ENCODE data around the gene IRF4. TPM values are rescaled to one million over a fixed set of nuclear protein-coding genes. Genes with fewer than 3 reads are reported as not detected.

The IRF4 gene
- total RNA-seq, 5 donors from 2014 or later (not counting 1 experiment from before 2014, with no cell fraction given): 16.9 to 67.2 (median 28.4) TPM

- no peak for DNase-seq
- POLR2A ChIA-PET: no interaction called here
- CTCF ChIA-PET: interaction anchor here in 1 of 2 donors (0.8 kb wide), 1 partner anchor 326 kb away, joined by 3 read pairs; no protein-coding TSS in a partner anchor
- no peak for ATAC-seq (replicated peaks in 1 of 4)
- Histone ChIP-seq H3K36me3 (ENCODE audit: control insufficient read depth in 2 of 2, extremely low read depth in 1 of 2, insufficient read depth in 1 of 2, low read length in 1 of 2) (peaks cover 0 to 16% of the 10 kb centered on the region in 2 donors), H3K27me3 (replicated peaks in 1 of 2; ENCODE audit: control insufficient read depth in 2 of 2, extremely low read depth in 1 of 2, insufficient read depth in 2 of 2, low read length in 1 of 2) (no peaks in the 10 kb centered on the region), H3K4me1 (ENCODE audit: control insufficient read depth in 1 of 2, extremely low read depth in 1 of 2, insufficient read depth in 2 of 2, low read length in 2 of 2) (peaks cover 0 to 15% of the 10 kb centered on the region in 2 experiments), H3K27ac (ENCODE audit: low read length) (no peak overlapping the region), H3K9me3 (no peaks in the 10 kb centered on the region), H3K4me3 (ENCODE audit: control insufficient read depth in 1 of 2, extremely low read depth in 1 of 2, low read length in 1 of 2) (no peak overlapping the region)
- Mint-ChIP-seq H3K4me1 (peaks cover 6 to 22% (median 8%) of the 10 kb centered on the region in 3 donors), H3K27ac (no peak overlapping the region), H3K36me3 (peaks cover 22% of the 10 kb centered on the region), H3K27me3 (no peaks in the 10 kb centered on the region), H3K4me3 (no peak overlapping the region), H3K9me3 (no peaks in the 10 kb centered on the region)
- 84% methylated on average over 18 of the region's 18 CpGs for WGBS (ENCODE audit: insufficient coverage)
These were observed 37.6 kb upstream of the IRF4 start for GRCh38 chr6:353642-354614.

DNA sequence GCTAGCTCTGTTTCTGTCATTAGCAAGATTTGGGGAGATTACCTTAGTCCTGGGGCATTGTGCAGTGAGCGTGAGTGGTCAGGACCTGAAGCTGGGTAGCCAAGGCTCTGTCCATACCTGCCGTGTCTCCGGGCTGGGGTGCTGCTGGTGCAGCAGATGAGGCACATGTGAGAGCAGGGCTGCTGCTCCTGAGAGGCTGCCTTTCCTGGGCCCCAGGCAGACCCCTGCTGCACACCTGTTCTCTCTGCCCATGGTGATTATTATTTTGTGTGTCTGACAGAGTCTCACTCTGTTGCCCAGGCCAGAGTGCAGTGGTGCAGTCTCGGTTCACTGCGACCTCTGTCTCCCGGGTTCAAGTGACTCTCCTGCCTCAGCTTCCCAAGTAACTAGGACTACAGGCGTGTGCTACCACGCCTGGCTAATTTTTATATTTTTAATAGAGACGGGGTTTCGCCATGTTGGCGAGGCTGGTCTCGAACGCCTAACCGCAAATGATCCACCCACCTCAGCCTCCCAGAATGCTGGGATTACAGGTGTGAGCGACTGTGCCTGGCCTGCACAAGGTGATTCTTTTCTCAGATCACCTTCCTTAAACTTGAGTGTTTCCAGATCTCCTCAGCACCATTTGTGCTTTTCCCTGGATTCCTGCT lies 36.8 kb upstream of the IRF4 start:
- Mint-ChIP-seq H3K4me1 (peaks cover 6 to 22% (median 9%) of the 10 kb centered on the region in 3 donors), H3K27ac (no peak overlapping the region), H3K36me3 (peaks cover 17% of the 10 kb centered on the region), H3K27me3 (no peaks in the 10 kb centered on the region), H3K4me3 (no peak overlapping the region), H3K9me3 (no peaks in the 10 kb centered on the region)
- ChIA-PET POLR2A (no interaction called here), CTCF (no interaction called here)
- Histone ChIP-seq H3K4me3 (ENCODE audit: control insufficient read depth in 1 of 2, extremely low read depth in 1 of 2, low read length in 1 of 2) (no peak overlapping the region), H3K36me3 (ENCODE audit: control insufficient read depth in 2 of 2, extremely low read depth in 1 of 2, insufficient read depth in 1 of 2, low read length in 1 of 2) (peaks cover 0 to 7% of the 10 kb centered on the region in 2 donors), H3K4me1 (ENCODE audit: control insufficient read depth in 1 of 2, extremely low read depth in 1 of 2, insufficient read depth in 2 of 2, low read length in 2 of 2) (peaks cover 0 to 16% of the 10 kb centered on the region in 2 experiments), H3K27ac (ENCODE audit: low read length) (no peak overlapping the region), H3K9me3 (no peaks in the 10 kb centered on the region), H3K27me3 (replicated peaks in 1 of 2; ENCODE audit: control insufficient read depth in 2 of 2, extremely low read depth in 1 of 2, insufficient read depth in 2 of 2, low read length in 1 of 2) (no peaks in the 10 kb centered on the region)
- no peak for DNase-seq
- no peak for ATAC-seq (replicated peaks in 1 of 4)
- 90% methylated on average over 14 of the region's 15 CpGs for WGBS (ENCODE audit: insufficient coverage)

DNA sequence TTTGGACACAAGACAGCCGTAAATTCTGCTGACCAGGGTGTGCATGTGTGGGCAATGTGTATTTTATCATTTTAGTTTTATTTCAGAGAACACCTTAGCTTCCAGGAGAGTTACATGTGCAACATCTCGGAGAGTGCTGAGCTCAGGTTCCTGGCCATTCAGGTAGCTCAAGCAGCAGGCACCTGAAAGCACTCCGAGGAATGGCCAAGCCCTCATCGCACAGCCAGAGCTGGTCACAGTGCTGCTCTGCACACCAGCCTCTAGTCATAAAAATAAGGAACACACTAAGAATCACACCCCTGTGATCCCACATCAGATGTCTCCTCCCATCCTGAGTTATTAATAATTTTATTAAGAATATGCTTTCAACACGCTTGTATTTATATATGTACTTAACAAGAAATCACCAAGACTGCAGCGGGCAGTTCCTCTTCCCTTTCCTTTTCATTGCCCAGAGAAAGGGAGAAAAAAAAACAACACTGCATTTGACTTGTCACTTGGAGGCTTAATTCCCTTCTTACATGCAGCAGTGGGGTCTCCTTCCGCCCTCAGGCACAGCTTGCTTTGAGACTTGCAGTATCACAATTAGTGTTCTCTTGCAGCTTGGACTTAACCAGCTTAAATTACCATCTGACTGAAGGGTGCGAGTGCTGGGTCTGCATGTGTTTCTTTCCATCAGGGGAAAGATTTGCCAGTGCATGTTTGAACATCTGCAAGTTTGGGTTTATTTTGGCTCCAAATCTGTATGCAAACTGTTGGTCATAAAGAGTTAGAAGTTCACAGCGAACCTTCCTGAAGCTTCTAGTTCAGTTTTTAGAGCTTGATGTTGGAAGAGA lies 36.0 kb upstream of the IRF4 start:
- H3K27ac ChIP-seq (ENCODE audit: low read length): no peak overlapping the region
- H3K9me3 Mint-ChIP-seq: no peaks in the 10 kb centered on the region

DNA sequence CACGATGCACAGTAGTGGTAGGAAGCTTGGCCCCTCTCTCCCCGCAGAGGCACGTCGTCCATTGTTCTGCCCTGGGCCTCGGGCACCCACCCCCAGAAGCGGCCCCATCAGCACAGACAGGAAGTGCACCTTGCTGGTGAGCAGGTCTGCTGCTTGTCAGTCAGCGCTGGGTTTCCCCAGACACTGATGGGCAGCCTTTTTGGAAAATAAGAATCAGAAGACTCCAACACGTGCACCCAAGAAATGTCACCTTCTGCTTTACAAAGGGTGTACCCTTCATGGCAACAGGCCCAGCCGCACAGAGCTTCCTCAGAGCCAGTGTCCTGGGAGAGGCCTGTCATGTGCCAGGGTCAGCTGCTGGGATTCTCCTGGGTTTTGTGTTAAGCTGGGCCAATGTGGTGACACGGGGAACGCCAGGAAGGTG lies 34.7 kb upstream of the IRF4 start:
- H3K4me3 Mint-ChIP-seq: no peak overlapping the region
- no peaks in the 10 kb centered on the region for H3K27me3 Mint-ChIP-seq
- Histone ChIP-seq H3K9me3 (no peaks in the 10 kb centered on the region), H3K4me3 (ENCODE audit: control insufficient read depth in 1 of 2, extremely low read depth in 1 of 2, low read length in 1 of 2) (no peak overlapping the region), H3K4me1 (ENCODE audit: control insufficient read depth in 1 of 2, extremely low read depth in 1 of 2, insufficient read depth in 2 of 2, low read length in 2 of 2) (peaks cover 0 to 16% of the 10 kb centered on the region in 2 experiments), H3K27me3 (replicated peaks in 1 of 2; ENCODE audit: control insufficient read depth in 2 of 2, extremely low read depth in 1 of 2, insufficient read depth in 2 of 2, low read length in 1 of 2) (no peaks in the 10 kb centered on the region), H3K27ac (ENCODE audit: low read length) (no peak overlapping the region), H3K36me3 (ENCODE audit: control insufficient read depth in 2 of 2, extremely low read depth in 1 of 2, insufficient read depth in 1 of 2, low read length in 1 of 2) (no peaks in the 10 kb centered on the region)
- DNase-seq (no peak), ATAC-seq (replicated peaks in 1 of 4) (no peak)
- peaks cover 0 to 4% (median 0%) of the 10 kb centered on the region in 3 donors for H3K9me3 Mint-ChIP-seq
- ChIA-PET CTCF (interaction anchor here in 1 of 2 donors (0.6 kb wide), 1 partner anchor 172 kb away, joined by 3 read pairs; no protein-coding TSS in a partner anchor), POLR2A (no interaction called here)
- H3K27ac Mint-ChIP-seq: no peak overlapping the region
- 69% methylated on average over 11 of the region's 11 CpGs for WGBS (ENCODE audit: insufficient coverage)
- no peaks in the 10 kb centered on the region for H3K36me3 Mint-ChIP-seq
- peaks cover 6 to 22% (median 10%) of the 10 kb centered on the region in 3 donors for H3K4me1 Mint-ChIP-seq

More for the DNA sequence above, 36.0 kb upstream of the IRF4 start:
- CTCF ChIA-PET: interaction anchor here in 1 of 2 donors (1.0 kb wide), 1 partner anchor 17 kb away, joined by 4 read pairs; no protein-coding TSS in a partner anchor
- POLR2A ChIA-PET: no interaction called here
- ATAC-seq (replicated peaks in 1 of 4): no peak
- Histone ChIP-seq H3K27me3 (replicated peaks in 1 of 2; ENCODE audit: control insufficient read depth in 2 of 2, extremely low read depth in 1 of 2, insufficient read depth in 2 of 2, low read length in 1 of 2) (no peaks in the 10 kb centered on the region), H3K9me3 (no peaks in the 10 kb centered on the region), H3K4me1 (ENCODE audit: control insufficient read depth in 1 of 2, extremely low read depth in 1 of 2, insufficient read depth in 2 of 2, low read length in 2 of 2) (peaks cover 0 to 16% of the 10 kb centered on the region in 2 experiments), H3K36me3 (ENCODE audit: control insufficient read depth in 2 of 2, extremely low read depth in 1 of 2, insufficient read depth in 1 of 2, low read length in 1 of 2) (peaks cover 0 to 1% of the 10 kb centered on the region in 2 donors), H3K4me3 (ENCODE audit: control insufficient read depth in 1 of 2, extremely low read depth in 1 of 2, low read length in 1 of 2) (no peak overlapping the region)
- WGBS (ENCODE audit: insufficient coverage): 86% methylated on average over 8 of the region's 9 CpGs
- no peak for DNase-seq
- Mint-ChIP-seq H3K4me3 (no peak overlapping the region), H3K36me3 (peaks cover 9% of the 10 kb centered on the region), H3K27ac (peak overlapping the region in 1 of 2 donors; percentile 54), H3K27me3 (no peaks in the 10 kb centered on the region), H3K4me1 (peaks cover 6 to 22% (median 9%) of the 10 kb centered on the region in 3 donors)

- ChIA-PET CTCF (interaction anchor here in 1 of 2 donors (0.6 kb wide), 1 partner anchor 173 kb away, joined by 3 read pairs; no protein-coding TSS in a partner anchor), POLR2A (no interaction called here)
- Mint-ChIP-seq H3K4me1 (peaks cover 6 to 22% (median 10%) of the 10 kb centered on the region in 3 donors), H3K27me3 (no peaks in the 10 kb centered on the region), H3K9me3 (peaks cover 0 to 4% (median 0%) of the 10 kb centered on the region in 3 donors), H3K36me3 (no peaks in the 10 kb centered on the region), H3K4me3 (no peak overlapping the region), H3K27ac (no peak overlapping the region)
- H3K4me3 ChIP-seq (ENCODE audit: control insufficient read depth in 1 of 2, extremely low read depth in 1 of 2, low read length in 1 of 2): no peak overlapping the region
- ATAC-seq (replicated peaks in 1 of 4) (no peak), DNase-seq (no peak)
- no peak overlapping the region for H3K27ac ChIP-seq (ENCODE audit: low read length)
- WGBS (ENCODE audit: insufficient coverage): 85% methylated on average over 10 of the region's 12 CpGs
- H3K9me3 ChIP-seq: no peaks in the 10 kb centered on the region
- no peaks in the 10 kb centered on the region for H3K27me3 ChIP-seq (replicated peaks in 1 of 2; ENCODE audit: control insufficient read depth in 2 of 2, extremely low read depth in 1 of 2, insufficient read depth in 2 of 2, low read length in 1 of 2)
- H3K36me3 ChIP-seq (ENCODE audit: control insufficient read depth in 2 of 2, extremely low read depth in 1 of 2, insufficient read depth in 1 of 2, low read length in 1 of 2): no peaks in the 10 kb centered on the region
- peaks cover 0 to 16% of the 10 kb centered on the region in 2 experiments for H3K4me1 ChIP-seq (ENCODE audit: control insufficient read depth in 1 of 2, extremely low read depth in 1 of 2, insufficient read depth in 2 of 2, low read length in 2 of 2)
These were observed 34.2 kb upstream of the IRF4 start for GRCh38 chr6:357261-357790.

All from T-cell (primary cell).